Natural killer cell treated with Interleukin-12 subunit alpha and Interleukin-12 subunit beta and Interleukin-15 and Interleukin-18, amount 100 ng/mL, for 72 hours (primary cell): ENCODE data around the gene KCTD15. TPM values are rescaled to one million over a fixed set of nuclear protein-coding genes. Genes with fewer than 3 reads are reported as not detected.

ENCODE experiments used
- ATAC-seq, 2 donors: fragments of 150-1000 bp; cut with Tn5 transposase in 1 of 2; sonication (Bioruptor Pico), chemical (Tn5 transposase) in 1 of 2; 2 replicates each; pipeline ENCODE4 v1.10.0; 2021
- DNase-seq: peaks from one replicate; pipeline ENCODE4 v3.0.0; 2022; ENCODE audit warnings: low spot score
- H3K27ac Mint-ChIP-seq, 2 donors: 1 replicate in 1 of 2; 2 replicates in 1 of 2; pipeline ENCODE4 v1.8.0; 2022; ENCODE audit warnings: mixed read lengths in 2 of 2, mild to moderate bottlenecking in 1 of 2, moderate library complexity in 1 of 2
- H3K27me3 Mint-ChIP-seq, 2 donors: 1 replicate in 1 of 2; 2 replicates in 1 of 2; pipeline ENCODE4 v1.8.0; 2022; ENCODE audit warnings: mixed read lengths in 2 of 2
- H3K36me3 Mint-ChIP-seq: one replicate; pipeline ENCODE4 v1.8.0; 2022; ENCODE audit warnings: mixed read lengths
- H3K4me1 Mint-ChIP-seq, 2 donors: 1 replicate in 1 of 2; 2 replicates in 1 of 2; pipeline ENCODE4 v1.8.0; 2022; ENCODE audit warnings: low read depth in 2 of 2, mixed read lengths in 2 of 2, mild to moderate bottlenecking in 1 of 2
- H3K4me3 Mint-ChIP-seq: one replicate; pipeline ENCODE4 v1.8.0; 2022; ENCODE audit warnings: mixed read lengths
- H3K9me3 Mint-ChIP-seq: 2 replicates; pipeline ENCODE4 v1.8.0; 2022; ENCODE audit warnings: mixed read lengths
- total RNA-seq, 2 donors: library from RNA; stranded (reverse); gene quantifications; one replicate each; pipeline ENCODE4 v1.2.3, GENCODE V29; 2022

The KCTD15 gene
- total RNA-seq, 2 donors from 2014 or later: 0.59 to 3.4 TPM

GRCh38 chr19:33805840-33806433, 9.3 kb downstream of the KCTD15 start:
- no peak for DNase-seq
- Mint-ChIP-seq H3K4me3 (no peak overlapping the region), H3K27me3 (no peaks in the 10 kb centered on the region), H3K27ac (no peak overlapping the region), H3K36me3 (no peaks in the 10 kb centered on the region), H3K4me1 (peaks cover 4 to 5% of the 10 kb centered on the region in 2 donors), H3K9me3 (no peaks in the 10 kb centered on the region)
- no peak for ATAC-seq

- Mint-ChIP-seq H3K27me3 (no peaks in the 10 kb centered on the region), H3K4me1 (peaks cover 4 to 5% of the 10 kb centered on the region in 2 donors), H3K4me3 (no peak overlapping the region), H3K9me3 (no peaks in the 10 kb centered on the region), H3K27ac (no peak overlapping the region), H3K36me3 (no peaks in the 10 kb centered on the region)
- ATAC-seq (no peak), DNase-seq (no peak)
These were observed 9.8 kb downstream of the KCTD15 start for GRCh38 chr19:33806434-33806881.

- Mint-ChIP-seq H3K27me3 (no peaks in the 10 kb centered on the region), H3K9me3 (no peaks in the 10 kb centered on the region), H3K4me1 (peaks cover 4 to 5% of the 10 kb centered on the region in 2 donors), H3K4me3 (no peak overlapping the region), H3K36me3 (no peaks in the 10 kb centered on the region), H3K27ac (no peak overlapping the region)
- ATAC-seq: no peak
- no peak for DNase-seq
These were observed 11.7 kb downstream of the KCTD15 start for GRCh38 chr19:33808399-33808798.

GRCh38 chr19:33809960-33810359, 13.3 kb downstream of the KCTD15 start:
- Mint-ChIP-seq H3K27ac (no peak overlapping the region), H3K36me3 (no peaks in the 10 kb centered on the region), H3K27me3 (no peaks in the 10 kb centered on the region), H3K4me3 (no peak overlapping the region), H3K9me3 (no peaks in the 10 kb centered on the region), H3K4me1 (peaks cover 4 to 5% of the 10 kb centered on the region in 2 donors)
- DNase-seq (no peak), ATAC-seq (no peak)

- DNase-seq: no peak
- no peaks in the 10 kb centered on the region for H3K27me3 Mint-ChIP-seq
- H3K4me3 Mint-ChIP-seq: no peak overlapping the region
- H3K27ac Mint-ChIP-seq: no peak overlapping the region
- H3K36me3 Mint-ChIP-seq: no peaks in the 10 kb centered on the region
- H3K9me3 Mint-ChIP-seq: no peaks in the 10 kb centered on the region
- ATAC-seq: no peak
- peaks cover 4 to 5% of the 10 kb centered on the region in 2 donors for H3K4me1 Mint-ChIP-seq
These were observed 14.2 kb downstream of the KCTD15 start for GRCh38 chr19:33810821-33811220.

GRCh38 chr19:33811246-33811645, 14.6 kb downstream of the KCTD15 start:
- no peaks in the 10 kb centered on the region for H3K27me3 Mint-ChIP-seq
- H3K27ac Mint-ChIP-seq: no peak overlapping the region
- H3K4me3 Mint-ChIP-seq: no peak overlapping the region
- no peak for ATAC-seq
- no peaks in the 10 kb centered on the region for H3K9me3 Mint-ChIP-seq
- H3K36me3 Mint-ChIP-seq: no peaks in the 10 kb centered on the region
- no peak for DNase-seq
- H3K4me1 Mint-ChIP-seq: peaks cover under 1 to 2% of the 10 kb centered on the region in 2 donors

- no peak for ATAC-seq
- DNase-seq: no peak
- Mint-ChIP-seq H3K9me3 (no peaks in the 10 kb centered on the region), H3K4me1 (no peaks in the 10 kb centered on the region), H3K27me3 (no peaks in the 10 kb centered on the region), H3K36me3 (no peaks in the 10 kb centered on the region), H3K27ac (no peak overlapping the region), H3K4me3 (no peak overlapping the region)
These were observed 15.2 kb downstream of the KCTD15 start for GRCh38 chr19:33811736-33812387.

- no peak overlapping the region for H3K4me3 Mint-ChIP-seq
- no peaks in the 10 kb centered on the region for H3K4me1 Mint-ChIP-seq
- DNase-seq (peak; percentile 31), ATAC-seq (no peak)
- no peaks in the 10 kb centered on the region for H3K27me3 Mint-ChIP-seq
- no peaks in the 10 kb centered on the region for H3K9me3 Mint-ChIP-seq
- no peaks in the 10 kb centered on the region for H3K36me3 Mint-ChIP-seq
- no peak overlapping the region for H3K27ac Mint-ChIP-seq
These were observed 16.0 kb downstream of the KCTD15 start for GRCh38 chr19:33812388-33813330.

- DNase-seq: peak; percentile 46
- Mint-ChIP-seq H3K4me3 (no peak overlapping the region), H3K9me3 (no peaks in the 10 kb centered on the region), H3K4me1 (no peaks in the 10 kb centered on the region), H3K27me3 (no peaks in the 10 kb centered on the region), H3K36me3 (no peaks in the 10 kb centered on the region), H3K27ac (no peak overlapping the region)
- no peak for ATAC-seq
These were observed 16.9 kb downstream of the KCTD15 start for GRCh38 chr19:33813391-33814101.

GRCh38 chr19:33814181-33815165, 17.8 kb downstream of the KCTD15 start:
- Mint-ChIP-seq H3K36me3 (no peaks in the 10 kb centered on the region), H3K9me3 (no peaks in the 10 kb centered on the region), H3K27me3 (no peaks in the 10 kb centered on the region), H3K4me1 (peaks cover 0 to 3% of the 10 kb centered on the region in 2 donors), H3K27ac (no peak overlapping the region), H3K4me3 (no peak overlapping the region)
- no peak for DNase-seq
- no peak for ATAC-seq

- Mint-ChIP-seq H3K27me3 (no peaks in the 10 kb centered on the region), H3K4me1 (peaks cover 0 to 4% of the 10 kb centered on the region in 2 donors), H3K9me3 (no peaks in the 10 kb centered on the region), H3K27ac (no peak overlapping the region), H3K36me3 (no peaks in the 10 kb centered on the region), H3K4me3 (no peak overlapping the region)
- no peak for DNase-seq
- ATAC-seq: no peak
These were observed 19.0 kb downstream of the KCTD15 start for GRCh38 chr19:33815380-33816340.

GRCh38 chr19:33818411-33818810, 21.7 kb downstream of the KCTD15 start:
- DNase-seq (no peak), ATAC-seq (no peak)
- no peaks in the 10 kb centered on the region for H3K36me3 Mint-ChIP-seq
- peaks cover 0 to 5% of the 10 kb centered on the region in 2 donors for H3K27me3 Mint-ChIP-seq
- H3K4me3 Mint-ChIP-seq: no peak overlapping the region
- H3K9me3 Mint-ChIP-seq: no peaks in the 10 kb centered on the region
- no peak overlapping the region for H3K27ac Mint-ChIP-seq
- peaks cover 0 to 4% of the 10 kb centered on the region in 2 donors for H3K4me1 Mint-ChIP-seq
